GM19328 (cell line): ENCODE results near the gene ANK2.

Experiments used
- ATAC-seq: cut with Tn5 transposase; IDR thresholded peaks from one replicate; pipeline ENCODE4 v1.9.1; 2021; ENCODE audit warnings: mild to moderate bottlenecking, moderate library complexity; ENCODE audit not compliant: unreplicated experiment

The ANK2 gene

GRCh38 chr4:113090954-113091353, 41.5 kb downstream of the ANK2 start:
- no peak for ATAC-seq

DNA sequence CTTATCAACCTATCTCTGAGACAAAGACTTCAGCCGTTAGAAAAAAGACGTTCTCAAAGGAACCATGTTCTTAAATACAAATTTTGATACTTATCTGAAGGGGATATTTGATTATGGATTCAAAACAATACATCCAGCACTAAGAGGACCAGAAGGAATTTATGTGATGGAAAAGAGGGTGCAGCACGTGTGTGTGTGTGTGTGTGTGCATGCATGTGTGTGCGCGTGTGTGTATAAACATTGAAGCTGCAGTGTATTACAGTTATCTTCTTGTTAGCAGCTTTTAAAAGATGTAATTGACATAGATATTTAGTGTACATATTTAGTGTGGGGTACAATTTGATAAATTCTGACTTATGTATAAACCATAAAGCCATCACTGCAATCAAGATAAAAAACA, 44.9 kb downstream of the ANK2 start:
- no peak for ATAC-seq

- no peak for ATAC-seq
These were observed 45.3 kb downstream of the ANK2 start for GRCh38 chr4:113094802-113095201.

DNA sequence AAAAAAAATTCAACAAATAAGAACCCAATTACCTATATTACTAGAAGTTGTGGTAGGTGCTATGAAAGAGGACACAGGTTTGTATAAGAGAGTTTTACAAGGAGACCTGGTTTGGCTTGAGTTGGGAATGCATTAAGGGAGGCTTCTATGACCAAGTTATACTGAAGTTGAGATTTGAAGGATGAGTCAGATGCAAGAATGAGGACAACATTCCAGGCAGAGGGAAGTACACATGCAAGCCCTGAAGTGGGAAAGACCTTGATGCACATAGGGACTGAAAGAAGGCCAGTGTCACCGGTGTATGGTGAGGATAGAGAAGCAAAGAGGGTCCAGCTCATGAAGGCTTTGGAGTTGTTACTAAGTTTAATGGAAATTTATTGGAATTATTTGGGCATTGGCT, 52.2 kb downstream of the ANK2 start:
- ATAC-seq: no peak

- ATAC-seq: no peak
These were observed 54.1 kb downstream of the ANK2 start for GRCh38 chr4:113103556-113103955.

DNA sequence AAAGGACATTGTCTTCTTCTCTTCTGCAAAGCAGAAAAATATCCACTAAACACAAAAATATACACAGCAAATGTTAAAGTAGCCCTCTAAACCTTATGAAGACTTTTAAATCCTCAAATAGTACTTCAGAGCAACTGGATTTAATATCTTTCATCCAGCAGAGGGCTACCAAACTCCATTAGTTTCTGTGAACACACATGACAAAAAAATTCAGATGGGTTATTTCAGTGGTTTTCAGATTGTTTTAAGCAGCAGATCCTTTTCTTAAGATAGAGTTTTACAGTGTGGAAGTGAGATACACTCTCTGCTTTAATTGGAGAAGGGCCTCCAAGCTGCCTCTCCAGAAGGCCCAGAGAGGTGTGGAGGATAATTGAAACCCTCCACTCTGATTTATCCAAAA, 56.7 kb downstream of the ANK2 start:
- ATAC-seq: no peak

GRCh38 chr4:113109106-113109718, 59.8 kb downstream of the ANK2 start:
- no peak for ATAC-seq

DNA sequence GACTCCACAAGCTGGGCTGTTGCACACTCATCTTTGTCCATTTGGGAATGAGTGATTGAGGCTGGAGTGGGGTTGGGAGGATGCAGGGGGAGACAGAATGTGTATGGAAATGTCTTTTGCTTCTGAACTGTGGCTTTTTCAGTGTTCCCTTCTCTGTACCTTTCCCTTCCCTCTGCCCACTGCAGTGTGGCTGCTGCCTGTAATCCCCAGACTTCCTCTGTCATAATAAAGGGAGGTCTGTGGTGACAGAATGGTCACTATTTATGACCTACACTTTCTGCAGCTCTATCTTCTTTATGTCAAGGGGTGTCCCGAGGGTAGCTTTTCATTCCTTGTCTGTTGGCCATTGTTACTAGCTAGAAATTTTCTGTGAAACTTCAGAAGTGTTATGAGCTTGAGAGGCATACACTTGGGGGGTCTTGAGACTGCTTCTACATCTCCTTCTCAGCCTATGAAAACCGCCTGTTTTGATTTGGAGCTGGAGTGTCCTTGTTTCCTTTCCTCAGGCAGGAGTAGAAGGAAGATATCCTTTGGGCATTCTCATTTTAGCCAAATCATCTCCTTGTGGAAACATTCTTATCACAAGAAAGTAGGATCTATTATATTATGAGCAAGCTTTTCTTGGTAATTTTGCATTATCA, 63.0 kb downstream of the ANK2 start:
- ATAC-seq: no peak

DNA sequence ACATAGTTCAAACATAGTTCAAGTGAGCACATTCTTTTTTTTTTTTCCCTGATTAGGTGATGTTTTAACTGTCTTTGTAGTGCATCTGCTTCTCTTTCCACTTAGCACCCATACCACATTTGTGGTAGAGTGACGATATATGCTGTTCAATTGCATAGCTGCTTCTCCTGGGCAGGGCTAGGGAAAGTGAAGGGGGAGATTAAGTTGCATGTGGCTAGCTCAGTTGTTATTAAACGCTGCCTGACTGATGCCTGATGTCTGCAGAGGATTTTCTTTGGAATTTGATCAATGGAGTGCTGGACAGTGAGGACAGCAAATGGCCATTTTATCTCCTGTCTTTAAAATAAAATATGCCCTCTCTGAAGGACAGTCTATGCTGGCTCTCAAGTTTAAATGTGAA, 63.7 kb downstream of the ANK2 start:
- ATAC-seq: no peak

GRCh38 chr4:113114884-113115283, 65.4 kb downstream of the ANK2 start:
- no peak for ATAC-seq

- no peak for ATAC-seq
These were observed 67.2 kb downstream of the ANK2 start for GRCh38 chr4:113116414-113117357.

DNA sequence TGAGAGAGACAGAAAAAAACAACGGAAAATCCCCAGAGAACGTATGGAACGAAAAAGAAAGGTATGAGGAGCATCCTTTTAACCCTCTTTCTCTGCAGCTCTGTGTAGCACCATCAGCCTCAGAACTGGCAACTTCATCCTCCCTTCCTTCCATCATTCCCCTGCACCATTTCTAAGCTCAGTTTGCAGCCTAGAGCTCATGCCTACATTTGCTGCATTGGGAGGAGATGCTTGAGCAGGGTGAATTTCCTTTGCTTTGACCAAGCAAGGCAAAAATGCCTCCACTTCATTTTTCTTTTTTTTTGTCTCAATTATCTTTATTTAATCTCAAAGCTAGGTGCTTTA, 67.9 kb downstream of the ANK2 start:
- ATAC-seq: no peak

DNA sequence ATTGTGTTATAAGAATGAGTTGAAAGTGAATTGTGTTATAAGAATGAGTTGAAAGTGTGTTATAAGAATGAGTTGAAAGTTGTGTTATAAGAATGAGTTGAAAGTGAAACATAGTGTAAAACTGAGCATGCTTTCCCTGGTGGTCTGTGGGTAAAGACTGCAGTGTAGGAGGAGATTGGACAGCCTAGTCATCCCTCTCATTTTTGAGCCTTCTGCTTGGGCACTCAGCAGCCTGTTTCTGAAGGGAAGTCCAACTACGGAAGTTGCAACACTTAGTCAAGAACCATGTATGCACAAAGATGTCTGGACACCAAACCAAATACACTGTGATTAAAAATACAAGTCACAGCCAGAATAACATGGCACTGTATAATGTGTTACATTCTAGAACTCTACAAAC, 72.6 kb downstream of the ANK2 start:
- ATAC-seq: no peak

GRCh38 chr4:113125418-113125817, 76.0 kb downstream of the ANK2 start:
- ATAC-seq: no peak

GRCh38 chr4:113131136-113131535, 81.7 kb downstream of the ANK2 start:
- no peak for ATAC-seq

DNA sequence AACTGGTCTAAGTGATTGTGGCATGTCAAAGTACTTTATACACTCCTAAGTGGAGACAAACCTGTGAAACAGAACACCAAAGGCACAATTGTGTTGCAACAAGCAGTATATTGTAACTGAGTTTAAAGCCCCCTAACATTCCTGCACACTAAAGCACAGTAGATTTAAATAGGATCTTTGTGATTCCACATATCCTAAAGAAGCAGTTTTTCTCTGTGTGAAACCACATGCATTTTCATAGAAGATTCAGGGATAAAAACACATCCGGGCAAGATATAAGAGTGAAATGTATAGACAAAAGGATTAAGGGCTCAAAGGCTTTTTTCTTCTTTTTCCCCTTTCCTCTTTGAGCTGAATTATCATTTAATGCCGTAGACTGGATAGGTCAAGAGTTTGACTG, 82.2 kb downstream of the ANK2 start:
- ATAC-seq: no peak

- no peak for ATAC-seq
These were observed 92.5 kb downstream of the ANK2 start for GRCh38 chr4:113141901-113142346.

- ATAC-seq: no peak
These were observed 92.9 kb downstream of the ANK2 start for GRCh38 chr4:113142351-113142750.

GRCh38 chr4:113144091-113144490, 94.6 kb downstream of the ANK2 start:
- no peak for ATAC-seq

GRCh38 chr4:113145147-113145518, 95.7 kb downstream of the ANK2 start:
- no peak for ATAC-seq

DNA sequence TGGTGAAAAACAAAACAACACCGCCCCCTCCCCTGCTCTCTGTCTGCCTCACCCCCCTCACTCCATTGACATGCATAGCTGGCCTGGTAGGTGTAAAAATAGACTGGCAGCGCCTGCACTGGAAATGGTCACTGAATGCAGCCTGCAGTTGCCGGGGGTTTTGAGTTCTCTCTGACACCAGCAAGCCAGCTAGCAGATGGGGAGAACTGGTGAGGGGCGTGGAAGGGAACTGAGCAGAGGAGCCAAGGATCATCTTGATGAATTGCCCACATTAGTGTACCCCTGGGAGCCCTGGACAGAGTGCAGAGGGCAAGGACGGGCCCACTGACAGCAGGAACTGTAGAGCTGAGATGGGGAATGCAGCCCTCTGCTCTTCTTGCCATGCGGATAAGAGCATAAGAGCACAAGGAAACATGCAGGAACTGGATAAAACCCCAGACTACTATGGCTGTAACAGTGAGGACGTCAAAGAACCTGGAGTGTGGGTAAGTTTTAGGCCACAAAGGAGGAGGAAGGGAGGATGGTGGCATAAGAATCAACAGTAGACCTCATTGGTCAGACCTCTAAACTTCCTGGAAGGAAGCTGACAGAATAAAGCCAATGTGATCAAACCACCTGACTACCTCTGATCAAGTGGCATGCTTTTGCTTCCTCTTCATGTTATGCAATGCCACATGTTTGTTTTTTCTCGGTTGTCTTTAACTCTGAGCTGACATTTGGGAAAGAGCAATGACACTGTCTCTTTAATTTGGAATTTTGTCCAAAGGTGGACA, 96.3 kb downstream of the ANK2 start:
- ATAC-seq: no peak
